Stomach smooth muscle (tissue), 2 donors: ENCODE data around the gene CDH4.

Experiments used
- H3K27ac ChIP-seq: one replicate; pipeline ENCODE4 v1.7.0; 2013; ENCODE audit warnings: mild to moderate bottlenecking, low read length, inconsistent platforms
- H3K27me3 ChIP-seq, 2 donors: one replicate each; pipeline ENCODE4 v1.7.0; 2013; ENCODE audit warnings: low read length in 2 of 2; ENCODE audit not compliant: insufficient read depth in 2 of 2, control insufficient read depth in 1 of 2
- H3K36me3 ChIP-seq, 2 donors: one replicate each; pipeline ENCODE4 v1.7.0; 2013; ENCODE audit warnings: low read length in 2 of 2; ENCODE audit not compliant: control insufficient read depth in 2 of 2, insufficient read depth in 2 of 2
- H3K4me1 ChIP-seq: one replicate; pipeline ENCODE4 v1.7.0; 2013; ENCODE audit warnings: low read length; ENCODE audit not compliant: control insufficient read depth, insufficient read depth
- H3K4me3 ChIP-seq, 2 donors: one replicate each; pipeline ENCODE4 v1.7.0; 2013; ENCODE audit warnings: low read length in 2 of 2
- H3K9ac ChIP-seq, 2 donors: one replicate each; pipeline ENCODE4 v1.7.0; 2013; ENCODE audit warnings: low read length in 2 of 2, mild to moderate bottlenecking in 1 of 2
- H3K9me3 ChIP-seq, 2 donors: one replicate each; pipeline ENCODE4 v1.7.0; 2013; ENCODE audit warnings: low read length in 2 of 2; ENCODE audit not compliant: control insufficient read depth in 2 of 2
- donor health status: healthy.
- donor health status: Pancreatic carcinoma.

The CDH4 gene

GRCh38 chr20:61882716-61883615 is 630.9 kb downstream of the CDH4 start:
- no peak overlapping the region for H3K4me3 ChIP-seq
- no peak overlapping the region for H3K9ac ChIP-seq
- no peaks in the 10 kb centered on the region for H3K4me1 ChIP-seq
- no peaks in the 10 kb centered on the region for H3K36me3 ChIP-seq
- H3K27me3 ChIP-seq, result peaks cover 7 to 10% of the 10 kb centered on the region in 2 donors
- no peak overlapping the region for H3K27ac ChIP-seq
- H3K9me3 ChIP-seq, result no peaks in the 10 kb centered on the region

- Histone ChIP-seq H3K36me3 (no peaks in the 10 kb centered on the region), H3K27ac (no peak overlapping the region), H3K9me3 (no peaks in the 10 kb centered on the region), H3K27me3 (peaks cover 10 to 12% of the 10 kb centered on the region in 2 donors), H3K4me3 (no peak overlapping the region), H3K4me1 (no peaks in the 10 kb centered on the region), H3K9ac (no peak overlapping the region)
Observed at GRCh38 chr20:61883857-61884393, 631.9 kb downstream of the CDH4 start.

GRCh38 chr20:61884571-61885389 is 632.7 kb downstream of the CDH4 start:
- Histone ChIP-seq H3K4me3 (no peak overlapping the region), H3K4me1 (no peaks in the 10 kb centered on the region), H3K27ac (no peak overlapping the region), H3K27me3 (peaks cover 10 to 12% of the 10 kb centered on the region in 2 donors), H3K36me3 (no peaks in the 10 kb centered on the region), H3K9ac (no peak overlapping the region), H3K9me3 (no peaks in the 10 kb centered on the region)

- H3K9me3 ChIP-seq, result no peaks in the 10 kb centered on the region
- H3K4me3 ChIP-seq, result no peak overlapping the region
- H3K27ac ChIP-seq, result no peak overlapping the region
- H3K4me1 ChIP-seq, result no peaks in the 10 kb centered on the region
- H3K9ac ChIP-seq, result no peak overlapping the region
- H3K36me3 ChIP-seq, result no peaks in the 10 kb centered on the region
- H3K27me3 ChIP-seq, result peaks cover 9 to 12% of the 10 kb centered on the region in 2 donors
Observed at GRCh38 chr20:61885759-61886715, 634.0 kb downstream of the CDH4 start.

- Histone ChIP-seq H3K27ac (no peak overlapping the region), H3K4me3 (no peak overlapping the region), H3K9me3 (no peaks in the 10 kb centered on the region), H3K36me3 (no peaks in the 10 kb centered on the region), H3K4me1 (no peaks in the 10 kb centered on the region), H3K9ac (no peak overlapping the region), H3K27me3 (peaks cover 9 to 12% of the 10 kb centered on the region in 2 donors)
Observed at GRCh38 chr20:61886721-61887595, 634.9 kb downstream of the CDH4 start.

GRCh38 chr20:61887596-61888093 is 635.6 kb downstream of the CDH4 start:
- H3K36me3 ChIP-seq, result no peaks in the 10 kb centered on the region

GRCh38 chr20:61888101-61888865 is 636.2 kb downstream of the CDH4 start:
- Histone ChIP-seq H3K9ac (no peak overlapping the region), H3K4me3 (no peak overlapping the region)

More at GRCh38 chr20:61887596-61888093, 635.6 kb downstream of the CDH4 start:
- Histone ChIP-seq H3K9ac (no peak overlapping the region), H3K4me3 (no peak overlapping the region), H3K4me1 (no peaks in the 10 kb centered on the region), H3K27ac (no peak overlapping the region), H3K27me3 (peaks cover 11 to 12% of the 10 kb centered on the region in 2 donors), H3K9me3 (no peaks in the 10 kb centered on the region)

GRCh38 chr20:61889659-61890058 is 637.6 kb downstream of the CDH4 start:
- Histone ChIP-seq H3K27ac (no peak overlapping the region), H3K27me3 (peaks cover 3 to 9% of the 10 kb centered on the region in 2 donors), H3K9me3 (no peaks in the 10 kb centered on the region)

More at GRCh38 chr20:61888101-61888865, 636.2 kb downstream of the CDH4 start:
- no peaks in the 10 kb centered on the region for H3K9me3 ChIP-seq
- no peaks in the 10 kb centered on the region for H3K4me1 ChIP-seq
- no peak overlapping the region for H3K27ac ChIP-seq
- no peaks in the 10 kb centered on the region for H3K36me3 ChIP-seq
- H3K27me3 ChIP-seq, result peaks cover 9 to 12% of the 10 kb centered on the region in 2 donors

GRCh38 chr20:61890210-61890609 is 638.1 kb downstream of the CDH4 start:
- Histone ChIP-seq H3K4me1 (no peaks in the 10 kb centered on the region), H3K4me3 (no peak overlapping the region), H3K27ac (no peak overlapping the region), H3K9ac (no peak overlapping the region), H3K9me3 (no peaks in the 10 kb centered on the region), H3K27me3 (peaks cover 3 to 9% of the 10 kb centered on the region in 2 donors), H3K36me3 (no peaks in the 10 kb centered on the region)

More at GRCh38 chr20:61889659-61890058, 637.6 kb downstream of the CDH4 start:
- Histone ChIP-seq H3K9ac (no peak overlapping the region), H3K4me3 (no peak overlapping the region), H3K36me3 (no peaks in the 10 kb centered on the region), H3K4me1 (no peaks in the 10 kb centered on the region)
